ENCODE measurements around the gene HNRNPH1. TPM values are rescaled to one million over a fixed set of nuclear protein-coding genes. Genes with fewer than 3 reads are reported as not detected.

The HNRNPH1 gene
- total and polyA plus RNA-seq, 4 donors: 102 to 583 (median 348) TPM

DNA sequence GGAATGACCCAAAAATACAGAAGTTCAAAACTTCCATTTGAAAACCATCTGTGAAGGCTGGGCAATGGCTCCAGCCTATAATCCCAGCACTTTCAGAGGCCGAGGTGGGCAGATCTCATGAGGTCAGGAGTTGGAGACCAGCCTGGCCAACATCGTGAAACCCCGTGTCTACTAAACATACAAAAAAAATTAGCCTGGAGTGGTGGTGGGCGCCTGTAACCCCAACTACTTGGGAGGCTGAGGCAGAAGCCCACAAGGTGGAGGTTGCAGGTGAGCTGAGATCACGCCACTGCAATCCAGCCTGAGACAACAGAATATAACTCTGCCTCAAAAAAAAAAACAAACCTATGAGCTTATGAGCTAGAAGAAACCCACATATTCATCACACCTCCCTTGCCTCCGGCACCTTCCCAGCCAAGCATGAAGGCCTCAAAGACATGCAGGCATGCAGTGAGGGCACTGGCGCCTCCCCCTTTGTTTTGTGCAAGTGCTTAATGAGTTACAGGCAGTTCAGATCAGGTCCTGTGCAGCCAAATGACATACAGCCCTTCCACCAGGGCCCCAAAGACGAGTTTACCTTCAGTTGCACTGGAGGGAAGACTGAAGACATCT is 9.9 kb downstream of the HNRNPH1 start:
- no peak overlapping the region for H3K4me3 ChIP-seq (ENCODE audit: low read depth in 1 of 3, low read length in 3 of 3)
- peaks cover 23 to 91% (median 87%) of the 10 kb centered on the region in 4 donors for H3K36me3 ChIP-seq (ENCODE audit: control insufficient read depth in 4 of 4, insufficient read depth in 3 of 4, low read depth in 1 of 4, low read length in 3 of 4)
- no peak overlapping the region for H3K9ac ChIP-seq (ENCODE audit: low read depth in 1 of 2, low read length in 2 of 2)
- no peak for DNase-seq (ENCODE audit: low spot score)
- no peak overlapping the region for H3K27ac ChIP-seq (ENCODE audit: low read depth in 1 of 2, low read length in 2 of 2)
- H3K27me3 ChIP-seq (ENCODE audit: control insufficient read depth in 4 of 4, insufficient read depth in 4 of 4, low read length in 3 of 4): no peaks in the 10 kb centered on the region
- TF ChIP-seq RXRA (IDR thresholded peaks at IDR 0.05) (no peak), HNF4A (conservative IDR thresholded peaks at IDR 0.05) (no peak), JUND (IDR thresholded peaks at IDR 0.05) (no peak), HNF4G (IDR thresholded peaks at IDR 0.05) (no peak)
- TF ChIP-seq, protein P1, sequence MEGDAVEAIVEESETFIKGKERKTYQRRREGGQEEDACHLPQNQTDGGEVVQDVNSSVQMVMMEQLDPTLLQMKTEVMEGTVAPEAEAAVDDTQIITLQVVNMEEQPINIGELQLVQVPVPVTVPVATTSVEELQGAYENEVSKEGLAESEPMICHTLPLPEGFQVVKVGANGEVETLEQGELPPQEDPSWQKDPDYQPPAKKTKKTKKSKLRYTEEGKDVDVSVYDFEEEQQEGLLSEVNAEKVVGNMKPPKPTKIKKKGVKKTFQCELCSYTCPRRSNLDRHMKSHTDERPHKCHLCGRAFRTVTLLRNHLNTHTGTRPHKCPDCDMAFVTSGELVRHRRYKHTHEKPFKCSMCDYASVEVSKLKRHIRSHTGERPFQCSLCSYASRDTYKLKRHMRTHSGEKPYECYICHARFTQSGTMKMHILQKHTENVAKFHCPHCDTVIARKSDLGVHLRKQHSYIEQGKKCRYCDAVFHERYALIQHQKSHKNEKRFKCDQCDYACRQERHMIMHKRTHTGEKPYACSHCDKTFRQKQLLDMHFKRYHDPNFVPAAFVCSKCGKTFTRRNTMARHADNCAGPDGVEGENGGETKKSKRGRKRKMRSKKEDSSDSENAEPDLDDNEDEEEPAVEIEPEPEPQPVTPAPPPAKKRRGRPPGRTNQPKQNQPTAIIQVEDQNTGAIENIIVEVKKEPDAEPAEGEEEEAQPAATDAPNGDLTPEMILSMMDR (IDR thresholded peaks at IDR 0.05; ENCODE audit: low read depth, low read length, missing input control): no peak
- 83% methylated on average over 8 of the region's 8 CpGs for WGBS
- no peaks in the 10 kb centered on the region for H3K9me3 ChIP-seq (ENCODE audit: control insufficient read depth in 4 of 4, low read length in 3 of 4)
- H3K4me1 ChIP-seq (ENCODE audit: control insufficient read depth in 4 of 4, insufficient read depth in 4 of 4, low read length in 3 of 4): peaks cover 0 to 23% (median 10%) of the 10 kb centered on the region in 4 donors

GRCh38 chr5:179612577-179613459 is 10.7 kb downstream of the HNRNPH1 start:
- DNase-seq (ENCODE audit: low spot score): no peak
- H3K4me3 ChIP-seq (ENCODE audit: low read depth in 1 of 3, low read length in 3 of 3): no peak overlapping the region
- 87% methylated on average over 21 of the region's 21 CpGs for WGBS
- H3K27ac ChIP-seq (ENCODE audit: low read depth in 1 of 2, low read length in 2 of 2): no peak overlapping the region
- peaks cover 0 to 19% (median 5%) of the 10 kb centered on the region in 4 donors for H3K4me1 ChIP-seq (ENCODE audit: control insufficient read depth in 4 of 4, insufficient read depth in 4 of 4, low read length in 3 of 4)
- no peaks in the 10 kb centered on the region for H3K27me3 ChIP-seq (ENCODE audit: control insufficient read depth in 4 of 4, insufficient read depth in 4 of 4, low read length in 3 of 4)
- no peak overlapping the region for H3K9ac ChIP-seq (ENCODE audit: low read depth in 1 of 2, low read length in 2 of 2)
- no peak for TF ChIP-seq REST (IDR thresholded peaks at IDR 0.05)
- TF ChIP-seq FOXA1 (IDR thresholded peaks at IDR 0.05): no peak
- TF ChIP-seq NR2F2 (IDR thresholded peaks at IDR 0.05): no peak
- TF ChIP-seq ATF3 (IDR thresholded peaks at IDR 0.05): no peak
- H3K36me3 ChIP-seq (ENCODE audit: control insufficient read depth in 4 of 4, insufficient read depth in 3 of 4, low read depth in 1 of 4, low read length in 3 of 4): peaks cover 23 to 85% (median 81%) of the 10 kb centered on the region in 4 donors
- H3K9me3 ChIP-seq (ENCODE audit: control insufficient read depth in 4 of 4, low read length in 3 of 4): no peaks in the 10 kb centered on the region

DNA sequence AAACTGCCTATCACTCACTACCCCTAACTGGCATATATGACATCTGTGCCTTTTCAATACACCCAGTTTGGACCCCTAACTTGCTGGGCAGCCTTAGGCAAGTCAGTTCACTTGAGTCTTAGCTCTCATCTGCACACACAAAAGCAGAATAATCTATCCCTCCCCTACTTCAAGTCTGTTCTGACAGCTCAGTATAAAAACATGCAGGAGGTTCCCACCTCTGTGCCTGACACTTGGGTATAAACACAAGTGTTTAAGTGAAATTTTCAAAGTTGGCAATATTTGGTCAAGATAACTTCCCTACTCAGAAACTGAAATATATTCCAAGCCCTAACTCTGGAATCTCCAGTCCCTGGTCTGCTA is 12.6 kb downstream of the HNRNPH1 start:
- H3K4me1 ChIP-seq (ENCODE audit: control insufficient read depth in 4 of 4, insufficient read depth in 4 of 4, low read length in 3 of 4): peaks cover 0 to 6% (median 1%) of the 10 kb centered on the region in 4 donors
- no peaks in the 10 kb centered on the region for H3K9me3 ChIP-seq (ENCODE audit: control insufficient read depth in 4 of 4, low read length in 3 of 4)
- no peak for TF ChIP-seq YY1 (IDR thresholded peaks at IDR 0.05)
- no peak for TF ChIP-seq TAF1 (conservative IDR thresholded peaks at IDR 0.05)
- no peak for TF ChIP-seq FOXA2 (IDR thresholded peaks at IDR 0.05)
- TF ChIP-seq JUND (IDR thresholded peaks at IDR 0.05): no peak
- no peak for TF ChIP-seq HNF4A (conservative IDR thresholded peaks at IDR 0.05)
- no peak for TF ChIP-seq RXRA (IDR thresholded peaks at IDR 0.05)
- TF ChIP-seq MAX (IDR thresholded peaks at IDR 0.05): no peak
- TF ChIP-seq, protein P1 (IDR thresholded peaks at IDR 0.05; ENCODE audit: low read depth, low read length, missing input control): no peak
- no peak for TF ChIP-seq SP1 (IDR thresholded peaks at IDR 0.05)
- no peak for TF ChIP-seq GABPA (IDR thresholded peaks at IDR 0.05 in 1 of 2, conservative IDR thresholded peaks at IDR 0.05 in 1 of 2)
- no peak overlapping the region for H3K4me3 ChIP-seq (ENCODE audit: low read depth in 1 of 3, low read length in 3 of 3)
- peaks cover 19 to 82% (median 70%) of the 10 kb centered on the region in 4 donors for H3K36me3 ChIP-seq (ENCODE audit: control insufficient read depth in 4 of 4, insufficient read depth in 3 of 4, low read depth in 1 of 4, low read length in 3 of 4)
- H3K9ac ChIP-seq (ENCODE audit: low read depth in 1 of 2, low read length in 2 of 2): no peak overlapping the region
- no peaks in the 10 kb centered on the region for H3K27me3 ChIP-seq (ENCODE audit: control insufficient read depth in 4 of 4, insufficient read depth in 4 of 4, low read length in 3 of 4)
- DNase-seq (ENCODE audit: low spot score): no peak
- no peak overlapping the region for H3K27ac ChIP-seq (ENCODE audit: low read depth in 1 of 2, low read length in 2 of 2)

Measured in liver (tissue), 9 donors.